HCT116 (cell line): ENCODE measurements around the gene TSC2. TPM values are rescaled to one million over a fixed set of nuclear protein-coding genes. Genes with fewer than 3 reads are reported as not detected.
A peak's percentile ranks its signal among the peaks of the same experiment; 100 is the strongest.

Source experiments
- ATAC-seq: fragments of 200-7000 bp; cut with Tn5 transposase; 2 replicates; pipeline ENCODE4 v1.9.1; 2020; ENCODE audit warnings: mild to moderate bottlenecking, moderate library complexity
- BruUV-seq: library from RNA; stranded (reverse); fragments of 400-500 nt; replicated peaks from 2 replicates; lab custom pipeline; 2021; lab: Mats Ljungman, UMichigan
- CTCF ChIA-PET: fragments of 300-600 bp; sonication (Branson Sonifier 250); formaldehyde crosslinking; loops from one replicate; lab custom pipeline; 2021; ENCODE audit warnings: antibody characterized with exemption; lab: Charles Lee
- POLR2A ChIA-PET: fragments of 300-600, 350-600 bp; sonication (Branson Sonifier 250); formaldehyde crosslinking; loops from one replicate; lab custom pipeline; 2021; ENCODE audit warnings: antibody characterized with exemption; lab: Charles Lee
- RAD21 ChIA-PET, 2 experiments: fragments of 300-600 bp; sonication (Branson Sonifier 250); formaldehyde crosslinking; loops; one replicate each; lab custom pipeline; 2023; ENCODE audit warnings: low total read pairs in 2 of 2; ENCODE audit not compliant: uncharacterized antibody in 2 of 2, unreplicated experiment in 2 of 2, low non-redundant PET in 1 of 2; lab: Charles Lee
- DNase-seq: peaks from one replicate; pipeline ENCODE4 v3.0.0-alpha.2; 2010; ENCODE audit warnings: low read depth, low spot score
- H2AFZ ChIP-seq: fragments of 200-600 bp; shearing (Covaris generic), sonication (generic); 2 replicates; pipeline ENCODE4 v1.6.1; 2017; ENCODE audit warnings: low read depth, mixed run types, mixed read lengths, antibody characterized with exemption, low read length; ENCODE audit not compliant: poor library complexity, severe bottlenecking
- H3K27ac ChIP-seq: 2 replicates; pipeline ENCODE4 v1.5.1; 2012; ENCODE audit warnings: low read depth, low read length
- H3K27me3 ChIP-seq: fragments of 200-600 bp; sonication (generic); 2 replicates; pipeline ENCODE4 v1.6.1; 2016; ENCODE audit warnings: mixed run types, low read length, mixed read lengths; ENCODE audit not compliant: insufficient read depth
- H3K36me3 ChIP-seq, 2 experiments: fragments of 200-500 bp in 1 of 2; fragments of 200-600 bp in 1 of 2; sonication (Bioruptor generic) in 1 of 2; sonication (generic) in 1 of 2; 2 replicates each; pipeline versions ENCODE4 v1.5.1 to v1.6.1; 2014 to 2016; ENCODE audit warnings: low read length in 2 of 2, inconsistent platforms in 1 of 2, mixed read lengths in 1 of 2, mixed run types in 1 of 2; ENCODE audit not compliant: insufficient read depth in 2 of 2, control insufficient read depth in 1 of 2
- H3K4me1 ChIP-seq, 2 experiments: fragments of 200-600 bp in 1 of 2; sonication (generic) in 1 of 2; 2 replicates each; pipeline versions ENCODE4 v1.5.1 to v1.6.1; 2012 to 2017; ENCODE audit warnings: low read length in 2 of 2, inconsistent platforms in 1 of 2, mild to moderate bottlenecking in 1 of 2, mixed read lengths in 1 of 2, mixed run types in 1 of 2, moderate library complexity in 1 of 2; ENCODE audit not compliant: insufficient read depth in 2 of 2, control insufficient read depth in 1 of 2
- H3K4me2 ChIP-seq: fragments of 200-600 bp; sonication (generic); 2 replicates; pipeline ENCODE4 v1.6.1; 2017; ENCODE audit warnings: mixed run types, low read length, mixed read lengths
- H3K4me3 ChIP-seq, 2 experiments: fragments of 200-600 bp in 1 of 2; sonication (generic) in 1 of 2; replicated peaks in 1 of 2; 2 replicates each; pipeline ENCODE4 v1.5.1; 2011 to 2016; ENCODE audit warnings: low read length in 2 of 2, control low read depth in 1 of 2, low read depth in 1 of 2, mild to moderate bottlenecking in 1 of 2, mixed read lengths in 1 of 2, mixed run types in 1 of 2
- H3K79me2 ChIP-seq: fragments of 200-600 bp; sonication (generic); 2 replicates; pipeline ENCODE4 v1.6.1; 2017; ENCODE audit warnings: mild to moderate bottlenecking, mixed run types, low read length, moderate library complexity, mixed read lengths; ENCODE audit not compliant: insufficient read depth
- H3K9ac ChIP-seq: fragments of 200-600 bp; sonication (generic); 2 replicates; pipeline ENCODE4 v1.6.1; 2016; ENCODE audit warnings: low read length, mixed read lengths
- H3K9me2 ChIP-seq: fragments of 200-600 bp; sonication (generic), shearing (Covaris generic); 2 replicates; pipeline ENCODE4 v1.6.1; 2017; ENCODE audit warnings: mixed run types, mild to moderate bottlenecking, moderate library complexity; ENCODE audit not compliant: insufficient read depth
- H3K9me3 ChIP-seq, 2 experiments: fragments of 200-500 bp in 1 of 2; fragments of 200-600 bp in 1 of 2; sonication (Bioruptor generic) in 1 of 2; sonication (generic) in 1 of 2; 2 replicates each; pipeline ENCODE4 v1.6.1; 2014 to 2017; ENCODE audit warnings: low read length in 2 of 2, mixed read lengths in 2 of 2, inconsistent platforms in 1 of 2, low read depth in 1 of 2, mild to moderate bottlenecking in 1 of 2, mixed run types in 1 of 2, moderate library complexity in 1 of 2; ENCODE audit not compliant: control insufficient read depth in 1 of 2, insufficient read depth in 1 of 2
- H4K20me1 ChIP-seq: fragments of 200-600 bp; sonication (generic), shearing (Covaris generic); 2 replicates; pipeline ENCODE4 v1.6.1; 2017; ENCODE audit warnings: mixed run types, mild to moderate bottlenecking, moderate library complexity; ENCODE audit not compliant: insufficient read depth
- EGR1 ChIP-seq: IDR thresholded peaks from 2 replicates; pipeline ENCODE4 v1.6.1; 2012; ENCODE audit warnings: low read depth
- EZH2phosphoT487 ChIP-seq: fragments of 200-600 bp; IDR thresholded peaks from 2 replicates; pipeline ENCODE4 v1.6.1; 2018; ENCODE audit warnings: antibody characterized with exemption, borderline replicate concordance
- POLR2AphosphoS5 ChIP-seq: IDR thresholded peaks from 2 replicates; pipeline ENCODE4 v1.6.1; 2011; ENCODE audit warnings: mild to moderate bottlenecking, low read depth, low read length, moderate library complexity
- REST ChIP-seq: IDR thresholded peaks from 2 replicates; pipeline ENCODE4 v1.6.1; 2012; ENCODE audit warnings: low read depth
- TCF7L2 ChIP-seq: IDR thresholded peaks from 2 replicates; pipeline ENCODE4 v1.7.0; 2011; ENCODE audit warnings: borderline replicate concordance, inconsistent platforms; ENCODE audit not compliant: insufficient read depth, insufficient read length; ENCODE audit errors: extremely low read depth
- intact Hi-C: fragments of 100-400 bp; cut with micrococcal nuclease; formaldehyde crosslinking; loops from 2 replicates; pipeline ENCODE4 v1.10.0; 2022
- total RNA-seq: library from RNA; stranded (reverse); gene quantifications from one replicate; pipeline ENCODE4 v1.2.1, GENCODE V29; 2021; ENCODE audit not compliant: unreplicated experiment

TSC2 gene
- total RNA-seq, 1 experiment from 2014 or later, result 74.1 TPM

- H3K4me2 ChIP-seq, result no peak overlapping the region
- no peak overlapping the region for H3K9ac ChIP-seq
- no TSS peak for BruUV-seq
- no peaks in the 10 kb centered on the region for H4K20me1 ChIP-seq
- no peaks in the 10 kb centered on the region for H3K27me3 ChIP-seq
- TF ChIP-seq POLR2AphosphoS5 (peak; percentile 10; the same call in 1 of the 2 replicates), EGR1 (no peak), EZH2phosphoT487 (no peak), REST (no peak), TCF7L2 (no peak)
- intact Hi-C loops, result no loop called here
- peaks cover 5 to 18% of the 10 kb centered on the region in 2 experiments; a peak in 2 of 4 replicates for H3K36me3 ChIP-seq
- POLR2A ChIA-PET, result no interaction called here
- H3K79me2 ChIP-seq, result no peaks in the 10 kb centered on the region
- no peak for DNase-seq
- H3K4me3 ChIP-seq, result no peak overlapping the region
- no peak overlapping the region for H2AFZ ChIP-seq
- peaks cover 9 to 29% of the 10 kb centered on the region in 2 experiments for H3K4me1 ChIP-seq
- no peaks in the 10 kb centered on the region for H3K9me2 ChIP-seq
- ATAC-seq, result no peak
- CTCF ChIA-PET, result no interaction called here
- H3K27ac ChIP-seq, result no peak overlapping the region
- H3K9me3 ChIP-seq, result no peaks in the 10 kb centered on the region
- RAD21 ChIA-PET, result no interaction called here
Measured at GRCh38 chr16:2087748-2088631, 40.2 kb downstream of the TSC2 start.
